OCI-LY3 (cell line): ENCODE measurements around the gene CEBPG.

Experiments used
- EZH2phosphoT487 ChIP-seq: fragments of 200-600 bp; shearing (Covaris generic); IDR thresholded peaks from 2 replicates; pipeline ENCODE4 v1.6.1; 2018; ENCODE audit warnings: antibody characterized with exemption, mixed run types, low read depth
- TF ChIP-seq, protein P1 (sequence below): fragments of 200-600, 300-600 bp; sonication (generic); IDR thresholded peaks from 2 replicates; pipeline ENCODE4 v1.5.1; 2014; ENCODE audit warnings: antibody characterized with exemption, low read length, low read depth

DNA sequence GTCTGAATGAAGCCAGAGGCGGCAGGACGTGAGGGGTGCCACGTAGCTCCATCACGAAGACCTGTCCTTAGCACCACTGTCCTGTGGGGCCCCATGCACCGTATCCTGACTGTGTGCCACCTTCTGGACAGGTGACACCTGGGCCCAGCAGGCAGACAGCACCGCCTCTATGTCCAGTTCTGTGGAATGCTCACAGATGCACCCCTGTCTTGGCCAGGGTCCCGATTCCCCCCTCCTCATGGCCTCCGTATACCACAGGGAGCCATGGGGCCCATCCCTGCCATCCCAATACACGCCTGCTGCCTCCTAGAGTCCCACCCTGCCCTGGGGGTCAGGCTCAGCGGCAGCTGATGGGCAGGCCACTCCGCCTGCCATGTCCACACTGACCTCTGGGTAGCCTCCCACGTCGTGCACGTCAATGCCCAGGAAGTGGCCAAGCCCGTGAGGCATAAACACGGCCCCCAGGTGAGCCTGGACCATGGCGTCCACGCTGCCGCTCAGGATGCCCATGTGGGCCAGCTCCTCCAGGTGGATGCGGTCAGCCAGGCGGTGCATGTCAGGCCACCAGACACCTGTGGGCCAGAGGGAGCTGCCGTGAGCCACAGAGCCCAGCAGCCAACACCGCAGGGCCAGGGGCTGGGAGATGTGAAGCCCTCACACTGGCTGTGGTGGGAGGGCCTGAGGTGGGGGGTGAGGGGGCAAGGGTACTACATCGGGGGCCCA lies 17.6 kb downstream of the CEBPG start:
- TF ChIP-seq, protein P1, sequence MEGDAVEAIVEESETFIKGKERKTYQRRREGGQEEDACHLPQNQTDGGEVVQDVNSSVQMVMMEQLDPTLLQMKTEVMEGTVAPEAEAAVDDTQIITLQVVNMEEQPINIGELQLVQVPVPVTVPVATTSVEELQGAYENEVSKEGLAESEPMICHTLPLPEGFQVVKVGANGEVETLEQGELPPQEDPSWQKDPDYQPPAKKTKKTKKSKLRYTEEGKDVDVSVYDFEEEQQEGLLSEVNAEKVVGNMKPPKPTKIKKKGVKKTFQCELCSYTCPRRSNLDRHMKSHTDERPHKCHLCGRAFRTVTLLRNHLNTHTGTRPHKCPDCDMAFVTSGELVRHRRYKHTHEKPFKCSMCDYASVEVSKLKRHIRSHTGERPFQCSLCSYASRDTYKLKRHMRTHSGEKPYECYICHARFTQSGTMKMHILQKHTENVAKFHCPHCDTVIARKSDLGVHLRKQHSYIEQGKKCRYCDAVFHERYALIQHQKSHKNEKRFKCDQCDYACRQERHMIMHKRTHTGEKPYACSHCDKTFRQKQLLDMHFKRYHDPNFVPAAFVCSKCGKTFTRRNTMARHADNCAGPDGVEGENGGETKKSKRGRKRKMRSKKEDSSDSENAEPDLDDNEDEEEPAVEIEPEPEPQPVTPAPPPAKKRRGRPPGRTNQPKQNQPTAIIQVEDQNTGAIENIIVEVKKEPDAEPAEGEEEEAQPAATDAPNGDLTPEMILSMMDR, result no peak
- no peak for TF ChIP-seq EZH2phosphoT487
